A673 (cell line): ENCODE measurements around the gene AGMO. TPM values are rescaled to one million over a fixed set of nuclear protein-coding genes. Genes with fewer than 3 reads are reported as not detected.
A peak's percentile ranks its signal among the peaks of the same experiment; 100 is the strongest.

Experiments used
- BruUV-seq: library from RNA; stranded (reverse); fragments of 400-500 nt; replicated peaks from 2 replicates; lab custom pipeline; 2021; lab: Mats Ljungman, UMichigan
- CTCF ChIA-PET: fragments of 300-600 bp; sonication (Branson Sonifier 250); formaldehyde crosslinking; loops from one replicate; lab custom pipeline; 2022; ENCODE audit warnings: antibody characterized with exemption; lab: Charles Lee
- POLR2A ChIA-PET: fragments of 300-600 bp; sonication (Branson Sonifier 250); formaldehyde crosslinking; loops from one replicate; lab custom pipeline; 2022; ENCODE audit warnings: antibody characterized with exemption; ENCODE audit not compliant: low non-redundant PET; lab: Charles Lee
- DNase-seq: peaks from one replicate; pipeline ENCODE4 v3.0.0-alpha.2; 2015; ENCODE audit warnings: low spot score
- H3K27ac ChIP-seq: fragments of 200-600 bp; sonication (generic); 2 replicates; pipeline ENCODE4 v1.5.1; 2016; ENCODE audit warnings: mixed run types, low read depth, mild to moderate bottlenecking, mixed read lengths, antibody characterized with exemption, low read length; ENCODE audit not compliant: poor library complexity, severe bottlenecking
- H3K27me3 ChIP-seq: fragments of 200-600 bp; sonication (generic); replicated peaks from 2 replicates; pipeline ENCODE4 v1.6.1; 2017; ENCODE audit warnings: mixed run types, low read depth, mild to moderate bottlenecking, mixed read lengths, antibody characterized with exemption, low read length; ENCODE audit not compliant: insufficient read depth, poor library complexity
- H3K36me3 ChIP-seq: fragments of 200-600 bp; sonication (generic); 2 replicates; pipeline ENCODE4 v1.6.1; 2016; ENCODE audit warnings: mixed run types, mild to moderate bottlenecking, mixed read lengths, antibody characterized with exemption, low read length; ENCODE audit not compliant: insufficient read depth, poor library complexity, severe bottlenecking
- H3K4me1 ChIP-seq: fragments of 200-600 bp; sonication (generic); 2 replicates; pipeline ENCODE4 v1.6.1; 2017; ENCODE audit warnings: mixed run types, mild to moderate bottlenecking, mixed read lengths, antibody characterized with exemption, low read length; ENCODE audit not compliant: insufficient read depth, poor library complexity, severe bottlenecking
- H3K4me3 ChIP-seq: fragments of 200-600 bp; sonication (generic); 2 replicates; pipeline ENCODE4 v1.5.1; 2016; ENCODE audit warnings: low read depth, mixed run types, mild to moderate bottlenecking, mixed read lengths, low read length; ENCODE audit not compliant: poor library complexity, severe bottlenecking
- H3K9me3 ChIP-seq: fragments of 200-600 bp; sonication (generic); 2 replicates; pipeline ENCODE4 v1.6.1; 2016; ENCODE audit warnings: mixed run types, low read depth, mild to moderate bottlenecking, mixed read lengths, antibody characterized with exemption, low read length; ENCODE audit not compliant: poor library complexity, severe bottlenecking
- EZH2 ChIP-seq: fragments of 200-600 bp; sonication (generic); IDR thresholded peaks from 2 replicates; pipeline ENCODE4 v1.6.1; 2017; ENCODE audit warnings: borderline replicate concordance, low read depth, mild to moderate bottlenecking, mixed read lengths, antibody characterized with exemption, low read length; ENCODE audit not compliant: poor library complexity, severe bottlenecking
- intact Hi-C: fragments of 100-400 bp; cut with micrococcal nuclease; formaldehyde crosslinking; loops from one replicate; pipeline ENCODE4 v1.10.0; 2022; ENCODE audit not compliant: unreplicated experiment
- total RNA-seq: library from RNA; stranded (reverse); gene quantifications from 2 replicates; pipeline ENCODE4 v1.2.3, GENCODE V29; 2021
- TF ChIP-seq, protein P1 (sequence below): fragments of 300-800, 200-600 bp; sonication (generic); conservative IDR thresholded peaks from 2 replicates; pipeline ENCODE4 v1.5.1; 2017; ENCODE audit warnings: low read depth, mild to moderate bottlenecking, antibody characterized with exemption, low read length, moderate library complexity, mixed read lengths

The AGMO gene
- total RNA-seq, 1 experiment from 2014 or later: not detected

DNA sequence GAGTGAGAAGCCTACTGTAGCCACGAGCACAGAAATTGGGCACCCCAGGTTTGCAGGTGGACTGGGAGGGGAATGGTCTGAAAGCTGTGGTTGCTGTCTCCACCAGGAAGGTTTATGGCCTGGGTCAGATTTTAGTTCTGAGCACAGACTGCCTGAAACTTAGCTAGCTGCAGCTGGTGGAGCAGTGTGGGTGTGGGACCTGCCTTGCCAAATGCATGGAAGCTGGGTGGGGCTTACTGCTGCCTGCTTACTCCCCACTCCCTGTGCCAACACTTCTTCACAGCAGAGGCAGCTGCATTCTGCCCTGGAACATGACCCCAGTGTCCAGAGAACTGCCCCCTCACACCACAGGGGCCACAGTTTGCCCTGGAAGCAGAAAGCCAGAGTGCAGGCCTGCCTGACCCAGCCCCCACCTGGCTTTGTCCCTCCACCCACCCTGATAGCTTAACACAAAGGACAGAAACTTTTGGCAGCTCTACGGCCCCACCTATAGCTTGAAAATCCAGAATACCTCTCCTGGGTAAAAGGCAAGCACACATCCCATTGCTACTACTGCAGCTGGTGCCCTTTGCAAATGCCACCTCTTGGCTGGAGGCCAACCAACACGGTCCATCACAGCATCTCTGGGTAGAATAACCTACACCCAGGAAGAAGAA, 281.6 kb downstream of the AGMO start:
- ChIA-PET POLR2A (no interaction called here), CTCF (no interaction called here)
- H3K4me1 ChIP-seq: no peaks in the 10 kb centered on the region
- TF ChIP-seq EZH2: no peak
- TF ChIP-seq, protein P1, sequence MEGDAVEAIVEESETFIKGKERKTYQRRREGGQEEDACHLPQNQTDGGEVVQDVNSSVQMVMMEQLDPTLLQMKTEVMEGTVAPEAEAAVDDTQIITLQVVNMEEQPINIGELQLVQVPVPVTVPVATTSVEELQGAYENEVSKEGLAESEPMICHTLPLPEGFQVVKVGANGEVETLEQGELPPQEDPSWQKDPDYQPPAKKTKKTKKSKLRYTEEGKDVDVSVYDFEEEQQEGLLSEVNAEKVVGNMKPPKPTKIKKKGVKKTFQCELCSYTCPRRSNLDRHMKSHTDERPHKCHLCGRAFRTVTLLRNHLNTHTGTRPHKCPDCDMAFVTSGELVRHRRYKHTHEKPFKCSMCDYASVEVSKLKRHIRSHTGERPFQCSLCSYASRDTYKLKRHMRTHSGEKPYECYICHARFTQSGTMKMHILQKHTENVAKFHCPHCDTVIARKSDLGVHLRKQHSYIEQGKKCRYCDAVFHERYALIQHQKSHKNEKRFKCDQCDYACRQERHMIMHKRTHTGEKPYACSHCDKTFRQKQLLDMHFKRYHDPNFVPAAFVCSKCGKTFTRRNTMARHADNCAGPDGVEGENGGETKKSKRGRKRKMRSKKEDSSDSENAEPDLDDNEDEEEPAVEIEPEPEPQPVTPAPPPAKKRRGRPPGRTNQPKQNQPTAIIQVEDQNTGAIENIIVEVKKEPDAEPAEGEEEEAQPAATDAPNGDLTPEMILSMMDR: no peak
- intact Hi-C loops: no loop called here
- DNase-seq: no peak
- H3K36me3 ChIP-seq: no peaks in the 10 kb centered on the region
- H3K9me3 ChIP-seq: peaks cover 11% of the 10 kb centered on the region
- H3K27ac ChIP-seq: no peak overlapping the region
- no TSS peak for BruUV-seq
- no peaks in the 10 kb centered on the region for H3K27me3 ChIP-seq
- H3K4me3 ChIP-seq: no peak overlapping the region

DNA sequence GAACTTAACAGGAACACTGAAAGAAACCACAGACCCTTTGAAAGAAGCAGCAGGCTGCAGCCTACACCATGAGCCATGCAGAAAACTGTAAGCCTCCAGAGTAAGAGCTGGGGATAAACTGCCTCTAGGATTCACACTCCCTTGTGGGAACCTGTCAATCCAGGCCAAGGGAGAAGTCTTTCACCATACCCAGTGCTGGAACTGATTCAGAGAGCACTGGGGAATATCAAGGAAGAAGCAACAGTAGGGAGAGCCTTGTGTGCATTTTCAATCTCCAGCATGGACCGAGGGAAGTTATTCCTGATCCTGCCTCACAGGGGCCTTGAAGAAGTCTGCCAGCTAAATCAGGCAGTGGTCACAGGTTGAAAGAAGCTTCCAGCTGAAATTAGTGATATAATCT, 282.2 kb downstream of the AGMO start:
- no TSS peak for BruUV-seq
- no peaks in the 10 kb centered on the region for H3K27me3 ChIP-seq
- intact Hi-C loops: no loop called here
- H3K27ac ChIP-seq: no peak overlapping the region
- no peaks in the 10 kb centered on the region for H3K36me3 ChIP-seq
- DNase-seq: no peak
- ChIA-PET POLR2A (no interaction called here), CTCF (no interaction called here)
- H3K9me3 ChIP-seq: peaks cover 11% of the 10 kb centered on the region
- H3K4me3 ChIP-seq: no peak overlapping the region
- TF ChIP-seq EZH2: no peak
- TF ChIP-seq, protein P1: no peak
- H3K4me1 ChIP-seq: no peaks in the 10 kb centered on the region

DNA sequence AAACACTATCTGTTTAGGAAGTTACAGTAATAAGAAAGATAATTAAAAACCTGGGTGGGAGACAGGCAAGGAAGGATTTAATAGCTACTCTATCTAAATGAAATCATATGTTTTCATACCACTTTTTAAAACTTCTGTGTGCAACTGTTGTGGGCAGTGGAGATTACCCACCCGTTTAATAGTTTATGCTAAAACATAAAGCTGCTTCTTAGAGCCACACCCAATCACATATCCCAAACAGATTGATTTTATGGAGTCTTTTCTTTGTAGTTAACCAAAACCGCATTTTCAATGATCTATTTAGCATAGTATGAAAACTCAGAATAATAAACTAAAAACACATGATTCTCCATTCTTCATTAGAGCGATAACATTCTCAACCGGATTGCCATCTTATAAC, 304.1 kb downstream of the AGMO start:
- peak; percentile 1 for DNase-seq
- Histone ChIP-seq H3K4me1 (no peaks in the 10 kb centered on the region), H3K4me3 (no peak overlapping the region), H3K27ac (no peak overlapping the region), H3K9me3 (no peaks in the 10 kb centered on the region), H3K27me3 (no peaks in the 10 kb centered on the region), H3K36me3 (no peaks in the 10 kb centered on the region)
- no peak for TF ChIP-seq EZH2
- TF ChIP-seq, protein P1: no peak
- ChIA-PET CTCF (no interaction called here), POLR2A (no interaction called here)
- intact Hi-C loops: no loop called here
- BruUV-seq: no TSS peak
